ENCODE measurements around the gene SEMA3A. TPM values are rescaled to one million over a fixed set of nuclear protein-coding genes. Genes with fewer than 3 reads are reported as not detected.
A peak's percentile ranks its signal among the peaks of the same experiment; 100 is the strongest.
"Not testable (repeated sequence)": the region's sequence is repeated elsewhere in the genome, so short reads cannot be mapped to it uniquely, and the experiment has no call there.

Gene SEMA3A
- total RNA-seq = under 1 TPM; 0.05 to 0.79 (median 0.53) TPM
- under 1 TPM; 0.11 to 0.40 TPM for polyA plus RNA-seq

- Histone ChIP-seq H3K9me3 (no peaks in the 10 kb centered on the region), H3K36me3 (no peaks in the 10 kb centered on the region), H3K27ac (no peak within 1 kb of the TSS), H3K4me3 (peak within 1 kb of the TSS in 2 of 4 donors; percentile 7 to 37), H3K4me1 (no peaks in the 10 kb centered on the region), H3K27me3 (peaks cover 0 to 3% (median 0%) of the 10 kb centered on the region in 4 donors)
- FAIRE-seq (no peak), DNase-seq (no peak), ATAC-seq (peak; percentile 31 to 85 (median 76))
- intact Hi-C loops (cut with DNase I) = no loop called here
- no peak for TF ChIP-seq CTCF (IDR thresholded peaks at IDR 0.05)
- WGBS, 2 donors = 0 to 1% methylated on average over 15 of the region's 15 CpGs
Observed at GRCh38 chr7:84194484-84195271, at the start of gene SEMA3A. SEMA3A (minus strand) TSS chr7:84194789; CDS start chr7:84194586, 203 bp downstream.

- 83 to 84% methylated on average over 6 of the region's 6 CpGs for WGBS, 2 donors
- FAIRE-seq; H3K27me3 ChIP-seq; H3K4me3 ChIP-seq; ATAC-seq; H3K4me1 ChIP-seq; H3K9me3 ChIP-seq; H3K36me3 ChIP-seq; H3K27ac ChIP-seq; DNase-seq; intact Hi-C loops (cut with DNase I): not testable (repeated sequence)
Observed at GRCh38 chr7:84243037-84243436, 48.4 kb upstream of the SEMA3A start.

- 90 to 93% methylated on average over 6 of the region's 6 CpGs for WGBS, 2 donors
- no peak overlapping the region for H3K27ac ChIP-seq
- H3K4me1 ChIP-seq = no peaks in the 10 kb centered on the region
- FAIRE-seq = no peak
- no peaks in the 10 kb centered on the region for H3K9me3 ChIP-seq
- DNase-seq = no peak
- no peaks in the 10 kb centered on the region for H3K36me3 ChIP-seq
- ATAC-seq = no peak
- intact Hi-C loops (cut with DNase I) = no loop called here
- no peaks in the 10 kb centered on the region for H3K27me3 ChIP-seq
- H3K4me3 ChIP-seq = no peak overlapping the region
- TF ChIP-seq CTCF (IDR thresholded peaks at IDR 0.05) = no peak
Observed at GRCh38 chr7:84238596-84238995, 44.0 kb upstream of the SEMA3A start.

GRCh38 chr7:84237533-84238173 lies 43.1 kb upstream of the SEMA3A start:
- H3K4me3 ChIP-seq = no peak overlapping the region
- ATAC-seq = no peak
- FAIRE-seq = no peak
- H3K27me3 ChIP-seq = no peaks in the 10 kb centered on the region
- H3K4me1 ChIP-seq = no peaks in the 10 kb centered on the region
- no peaks in the 10 kb centered on the region for H3K36me3 ChIP-seq
- DNase-seq = no peak
- no peak for TF ChIP-seq CTCF (IDR thresholded peaks at IDR 0.05)
- no peaks in the 10 kb centered on the region for H3K9me3 ChIP-seq
- intact Hi-C loops (cut with DNase I) = no loop called here
- WGBS, 2 donors = 86 to 88% methylated on average over 1 of the region's 1 CpG
- H3K27ac ChIP-seq = no peak overlapping the region

- no peak overlapping the region for H3K4me3 ChIP-seq
- H3K27me3 ChIP-seq = no peaks in the 10 kb centered on the region
- WGBS, 2 donors = 76 to 79% methylated on average over 3 of the region's 3 CpGs
- no peak for DNase-seq
- no peak overlapping the region for H3K27ac ChIP-seq
- intact Hi-C loops (cut with DNase I) = no loop called here
- no peaks in the 10 kb centered on the region for H3K9me3 ChIP-seq
- TF ChIP-seq CTCF (IDR thresholded peaks at IDR 0.05) = no peak
- no peaks in the 10 kb centered on the region for H3K4me1 ChIP-seq
- no peak for FAIRE-seq
- no peaks in the 10 kb centered on the region for H3K36me3 ChIP-seq
- ATAC-seq = no peak
Observed at GRCh38 chr7:84236398-84236797, 41.8 kb upstream of the SEMA3A start.

All from pancreas (tissue), 10 donors.